BLaER1 (cell line): ENCODE data around the gene IAH1.

Experiments used
- H3K27ac ChIP-seq: shearing (Covaris generic); formaldehyde crosslinking; 2 replicates; pipeline ENCODE4 v1.8.1; 2022
- H3K27me3 ChIP-seq: shearing (Covaris generic); formaldehyde crosslinking; 2 replicates; pipeline ENCODE4 v1.8.1; 2022
- H3K36me3 ChIP-seq: shearing (Covaris generic); formaldehyde crosslinking; 2 replicates; pipeline ENCODE4 v1.8.1; 2022
- H3K4me1 ChIP-seq: shearing (Covaris generic); formaldehyde crosslinking; 2 replicates; pipeline ENCODE4 v1.8.1; 2022
- H3K4me2 ChIP-seq: shearing (Covaris generic); formaldehyde crosslinking; 2 replicates; pipeline ENCODE4 v1.8.1; 2022
- H3K4me3 ChIP-seq: shearing (Covaris generic); formaldehyde crosslinking; 2 replicates; pipeline ENCODE4 v1.8.1; 2022
- H3K9ac ChIP-seq: shearing (Covaris generic); formaldehyde crosslinking; 2 replicates; pipeline ENCODE4 v1.8.1; 2022
- H3K9me3 ChIP-seq: shearing (Covaris generic); formaldehyde crosslinking; 2 replicates; pipeline ENCODE4 v1.8.1; 2022
- H4K20me1 ChIP-seq: shearing (Covaris generic); formaldehyde crosslinking; 2 replicates; pipeline ENCODE4 v1.8.1; 2022
- Cebpa-rat ChIP-seq: shearing (Covaris generic); IDR thresholded peaks from 2 replicates; pipeline ENCODE4 v1.8.1; 2022

The IAH1 gene

GRCh38 chr2:9472511-9472910, 1.8 kb upstream of the IAH1 start:
- Histone ChIP-seq H3K9me3 (no peaks in the 10 kb centered on the region), H3K27me3 (no peaks in the 10 kb centered on the region), H4K20me1 (no peaks in the 10 kb centered on the region), H3K9ac (no peak overlapping the region), H3K27ac (no peak overlapping the region), H3K4me1 (peaks cover 47% of the 10 kb centered on the region), H3K36me3 (peaks cover 68% of the 10 kb centered on the region), H3K4me3 (no peak overlapping the region), H3K4me2 (peak overlapping the region; percentile 2; the same call in 1 of the 2 replicates)
- TF ChIP-seq Cebpa-rat, result no peak

- H3K36me3 ChIP-seq, result peaks cover 63% of the 10 kb centered on the region
- no peaks in the 10 kb centered on the region for H3K9me3 ChIP-seq
- TF ChIP-seq Cebpa-rat, result no peak
- H3K4me2 ChIP-seq, result peak overlapping the region; percentile 98
- H3K9ac ChIP-seq, result peak overlapping the region; percentile 88
- H3K4me3 ChIP-seq, result peak overlapping the region; percentile 80
- no peaks in the 10 kb centered on the region for H3K27me3 ChIP-seq
- H3K4me1 ChIP-seq, result peaks cover 47% of the 10 kb centered on the region
- H3K27ac ChIP-seq, result peak overlapping the region; percentile 91
- no peaks in the 10 kb centered on the region for H4K20me1 ChIP-seq
These were observed 905 bp upstream of the IAH1 start for GRCh38 chr2:9473308-9473984.

GRCh38 chr2:9473985-9474360, 378 bp upstream of the IAH1 start:
- Histone ChIP-seq H3K4me2 (peak overlapping the region; percentile 98), H4K20me1 (0 out of 2 replicates have a peak, but pooled peaks cover 5% of the 10 kb centered on the region), H3K9me3 (no peaks in the 10 kb centered on the region), H3K4me3 (peak overlapping the region; percentile 80), H3K9ac (peak overlapping the region; percentile 88), H3K27me3 (no peaks in the 10 kb centered on the region), H3K36me3 (peaks cover 63% of the 10 kb centered on the region), H3K4me1 (peaks cover 47% of the 10 kb centered on the region), H3K27ac (peak overlapping the region; percentile 91)
- no peak for TF ChIP-seq Cebpa-rat

GRCh38 chr2:9477914-9478313, 3.6 kb downstream of the IAH1 start:
- H3K4me3 ChIP-seq, result no peak overlapping the region
- no peak for TF ChIP-seq Cebpa-rat
- peaks cover 58% of the 10 kb centered on the region for H3K36me3 ChIP-seq
- no peak overlapping the region for H3K4me2 ChIP-seq
- no peaks in the 10 kb centered on the region for H3K9me3 ChIP-seq
- peaks cover 37% of the 10 kb centered on the region for H4K20me1 ChIP-seq
- no peak overlapping the region for H3K27ac ChIP-seq
- H3K4me1 ChIP-seq, result peaks cover 43% of the 10 kb centered on the region
- H3K27me3 ChIP-seq, result no peaks in the 10 kb centered on the region
- no peak overlapping the region for H3K9ac ChIP-seq

- no peak for TF ChIP-seq Cebpa-rat
- Histone ChIP-seq H3K4me2 (no peak overlapping the region), H3K4me1 (peaks cover 37% of the 10 kb centered on the region), H3K27ac (no peak overlapping the region), H3K27me3 (no peaks in the 10 kb centered on the region), H3K9me3 (no peaks in the 10 kb centered on the region), H3K9ac (no peak overlapping the region), H4K20me1 (peaks cover 43% of the 10 kb centered on the region), H3K4me3 (no peak overlapping the region), H3K36me3 (peaks cover 59% of the 10 kb centered on the region)
These were observed 4.2 kb downstream of the IAH1 start for GRCh38 chr2:9478526-9478925.

GRCh38 chr2:9480157-9480556, 5.8 kb downstream of the IAH1 start:
- H3K36me3 ChIP-seq, result peaks cover 76% of the 10 kb centered on the region
- no peak overlapping the region for H3K4me3 ChIP-seq
- H4K20me1 ChIP-seq, result peaks cover 54% of the 10 kb centered on the region
- H3K27ac ChIP-seq, result no peak overlapping the region
- H3K4me2 ChIP-seq, result no peak overlapping the region
- H3K27me3 ChIP-seq, result no peaks in the 10 kb centered on the region
- TF ChIP-seq Cebpa-rat, result no peak
- no peak overlapping the region for H3K9ac ChIP-seq
- peaks cover 28% of the 10 kb centered on the region for H3K4me1 ChIP-seq
- H3K9me3 ChIP-seq, result no peaks in the 10 kb centered on the region

GRCh38 chr2:9483107-9483506, 8.8 kb downstream of the IAH1 start:
- H3K9me3 ChIP-seq, result no peaks in the 10 kb centered on the region
- no peaks in the 10 kb centered on the region for H3K27me3 ChIP-seq
- H3K9ac ChIP-seq, result no peak overlapping the region
- H3K36me3 ChIP-seq, result peaks cover 93% of the 10 kb centered on the region
- H4K20me1 ChIP-seq, result peaks cover 62% of the 10 kb centered on the region
- no peak overlapping the region for H3K4me3 ChIP-seq
- H3K27ac ChIP-seq, result no peak overlapping the region
- no peak for TF ChIP-seq Cebpa-rat
- H3K4me1 ChIP-seq, result peaks cover 7% of the 10 kb centered on the region
- no peak overlapping the region for H3K4me2 ChIP-seq

- H3K4me1 ChIP-seq, result peaks cover 7% of the 10 kb centered on the region
- no peak overlapping the region for H3K4me2 ChIP-seq
- no peak overlapping the region for H3K9ac ChIP-seq
- H3K9me3 ChIP-seq, result no peaks in the 10 kb centered on the region
- no peak for TF ChIP-seq Cebpa-rat
- no peaks in the 10 kb centered on the region for H3K27me3 ChIP-seq
- H3K4me3 ChIP-seq, result no peak overlapping the region
- no peak overlapping the region for H3K27ac ChIP-seq
- peaks cover 63% of the 10 kb centered on the region for H4K20me1 ChIP-seq
- H3K36me3 ChIP-seq, result peaks cover 98% of the 10 kb centered on the region
These were observed 10.2 kb downstream of the IAH1 start for GRCh38 chr2:9484533-9484932.

- H3K4me1 ChIP-seq, result no peaks in the 10 kb centered on the region
- no peak overlapping the region for H3K4me2 ChIP-seq
- no peaks in the 10 kb centered on the region for H3K27me3 ChIP-seq
- peaks cover 52% of the 10 kb centered on the region for H4K20me1 ChIP-seq
- no peak overlapping the region for H3K9ac ChIP-seq
- TF ChIP-seq Cebpa-rat, result no peak
- H3K36me3 ChIP-seq, result peaks cover 100% of the 10 kb centered on the region
- H3K27ac ChIP-seq, result no peak overlapping the region
- H3K9me3 ChIP-seq, result no peaks in the 10 kb centered on the region
- no peak overlapping the region for H3K4me3 ChIP-seq
These were observed 14.5 kb downstream of the IAH1 start for GRCh38 chr2:9488583-9489547.

- H3K9ac ChIP-seq, result no peak overlapping the region
- no peaks in the 10 kb centered on the region for H3K4me1 ChIP-seq
- H3K9me3 ChIP-seq, result no peaks in the 10 kb centered on the region
- no peaks in the 10 kb centered on the region for H3K27me3 ChIP-seq
- TF ChIP-seq Cebpa-rat, result no peak
- no peak overlapping the region for H3K27ac ChIP-seq
- H4K20me1 ChIP-seq, result peaks cover 50% of the 10 kb centered on the region
- peaks cover 100% of the 10 kb centered on the region for H3K36me3 ChIP-seq
- H3K4me3 ChIP-seq, result no peak overlapping the region
- no peak overlapping the region for H3K4me2 ChIP-seq
These were observed 16.4 kb downstream of the IAH1 start for GRCh38 chr2:9490789-9491188.
